ENCODE data around the gene TMEM214. TPM values are rescaled to one million over a fixed set of nuclear protein-coding genes. Genes with fewer than 3 reads are reported as not detected.

Gene TMEM214
- total RNA-seq, 1 experiment from 2014 or later, result 85.0 TPM

DNA sequence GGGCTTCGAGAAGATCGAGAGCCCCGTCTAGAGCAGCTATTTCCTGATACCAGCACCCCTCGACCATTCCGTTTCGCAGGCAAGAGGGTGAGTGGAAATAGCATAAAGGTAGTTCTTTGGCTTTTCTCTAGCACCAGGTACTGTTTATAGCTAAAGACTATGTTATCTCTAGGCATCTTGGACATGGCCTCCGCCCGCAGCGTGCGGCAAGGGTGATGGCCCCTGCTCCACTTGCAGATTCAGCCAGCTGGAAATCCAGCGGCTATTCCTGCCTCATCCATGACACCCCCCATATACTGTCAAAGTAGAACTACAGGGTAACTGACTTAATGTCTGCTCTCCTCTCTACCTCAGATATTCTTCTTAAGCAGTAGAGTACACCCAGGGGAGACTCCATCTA is 22.0 kb downstream of the TMEM214 start:
- intact Hi-C loops (cut with micrococcal nuclease; ENCODE audit: unreplicated experiment), result no loop called here
- no peaks in the 10 kb centered on the region for H3K27me3 ChIP-seq (replicated peaks; ENCODE audit: control insufficient read depth, insufficient read depth, low read length)
- BruUV-seq (replicated peaks), result no TSS peak
- Mint-ChIP-seq H3K27me3 (ENCODE audit: insufficient read depth, unreplicated experiment) (peaks cover 10% of the 10 kb centered on the region), H3K27ac (ENCODE audit: unreplicated experiment) (no peak overlapping the region), H3K4me1 (ENCODE audit: low read depth, unreplicated experiment) (peaks cover 31% of the 10 kb centered on the region), H3K4me3 (ENCODE audit: unreplicated experiment) (no peak overlapping the region), H3K9me3 (ENCODE audit: unreplicated experiment) (peaks cover 9% of the 10 kb centered on the region), H3K36me3 (ENCODE audit: insufficient read depth, unreplicated experiment) (peaks cover 49% of the 10 kb centered on the region)
- no peak overlapping the region for H3K4me3 ChIP-seq (ENCODE audit: low read depth, low read length)
- TF ChIP-seq, protein P1, sequence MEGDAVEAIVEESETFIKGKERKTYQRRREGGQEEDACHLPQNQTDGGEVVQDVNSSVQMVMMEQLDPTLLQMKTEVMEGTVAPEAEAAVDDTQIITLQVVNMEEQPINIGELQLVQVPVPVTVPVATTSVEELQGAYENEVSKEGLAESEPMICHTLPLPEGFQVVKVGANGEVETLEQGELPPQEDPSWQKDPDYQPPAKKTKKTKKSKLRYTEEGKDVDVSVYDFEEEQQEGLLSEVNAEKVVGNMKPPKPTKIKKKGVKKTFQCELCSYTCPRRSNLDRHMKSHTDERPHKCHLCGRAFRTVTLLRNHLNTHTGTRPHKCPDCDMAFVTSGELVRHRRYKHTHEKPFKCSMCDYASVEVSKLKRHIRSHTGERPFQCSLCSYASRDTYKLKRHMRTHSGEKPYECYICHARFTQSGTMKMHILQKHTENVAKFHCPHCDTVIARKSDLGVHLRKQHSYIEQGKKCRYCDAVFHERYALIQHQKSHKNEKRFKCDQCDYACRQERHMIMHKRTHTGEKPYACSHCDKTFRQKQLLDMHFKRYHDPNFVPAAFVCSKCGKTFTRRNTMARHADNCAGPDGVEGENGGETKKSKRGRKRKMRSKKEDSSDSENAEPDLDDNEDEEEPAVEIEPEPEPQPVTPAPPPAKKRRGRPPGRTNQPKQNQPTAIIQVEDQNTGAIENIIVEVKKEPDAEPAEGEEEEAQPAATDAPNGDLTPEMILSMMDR (IDR thresholded peaks at IDR 0.05; ENCODE audit: insufficient read depth in 1 of 2, low read depth in 1 of 2, low read length in 1 of 2, severe bottlenecking in 1 of 2, unreplicated experiment in 1 of 2), result no peak
- H3K4me1 ChIP-seq, result 0 out of 2 replicates have a peak, but pooled peaks cover 6% of the 10 kb centered on the region
- no peak for DNase-seq
- no peaks in the 10 kb centered on the region for H3K9me3 ChIP-seq
- no peaks in the 10 kb centered on the region for H3K36me3 ChIP-seq (ENCODE audit: control insufficient read depth, insufficient read depth, low read length)
- ChIA-PET POLR2A (no interaction called here), CTCF (no interaction called here)

DNA sequence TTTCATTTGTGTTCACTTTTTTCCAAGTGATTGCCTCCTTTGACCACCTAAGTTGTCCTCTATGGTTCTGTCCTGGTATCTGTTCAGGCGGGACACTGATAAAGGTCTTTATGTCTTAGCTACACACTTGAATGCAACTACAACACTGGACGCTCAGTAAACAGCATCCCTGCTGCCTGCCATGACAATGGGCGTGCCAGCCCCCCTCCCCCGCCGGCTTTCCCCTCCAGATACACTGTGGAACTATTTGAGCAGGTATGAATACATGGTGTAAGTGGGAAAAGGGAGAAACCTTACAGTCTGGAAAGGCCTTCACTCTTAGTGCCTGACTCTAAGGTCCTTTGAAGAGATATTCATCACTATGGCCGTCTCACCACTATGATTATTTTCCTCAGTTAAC is 24.4 kb downstream of the TMEM214 start:
- Mint-ChIP-seq H3K27ac (ENCODE audit: unreplicated experiment) (no peak overlapping the region), H3K9me3 (ENCODE audit: unreplicated experiment) (no peaks in the 10 kb centered on the region), H3K4me3 (ENCODE audit: unreplicated experiment) (no peak overlapping the region), H3K4me1 (ENCODE audit: low read depth, unreplicated experiment) (peaks cover 15% of the 10 kb centered on the region), H3K27me3 (ENCODE audit: insufficient read depth, unreplicated experiment) (no peaks in the 10 kb centered on the region), H3K36me3 (ENCODE audit: insufficient read depth, unreplicated experiment) (peaks cover 38% of the 10 kb centered on the region)
- H3K4me1 ChIP-seq, result 0 out of 2 replicates have a peak, but pooled peaks cover 4% of the 10 kb centered on the region
- intact Hi-C loops (cut with micrococcal nuclease; ENCODE audit: unreplicated experiment), result no loop called here
- TF ChIP-seq, protein P1 (IDR thresholded peaks at IDR 0.05; ENCODE audit: insufficient read depth in 1 of 2, low read depth in 1 of 2, low read length in 1 of 2, severe bottlenecking in 1 of 2, unreplicated experiment in 1 of 2), result no peak
- no peak overlapping the region for H3K4me3 ChIP-seq (ENCODE audit: low read depth, low read length)
- DNase-seq, result no peak
- H3K36me3 ChIP-seq (ENCODE audit: control insufficient read depth, insufficient read depth, low read length), result no peaks in the 10 kb centered on the region
- H3K27me3 ChIP-seq (replicated peaks; ENCODE audit: control insufficient read depth, insufficient read depth, low read length), result no peaks in the 10 kb centered on the region
- BruUV-seq (replicated peaks), result no TSS peak
- no peaks in the 10 kb centered on the region for H3K9me3 ChIP-seq
- ChIA-PET POLR2A (no interaction called here), CTCF (no interaction called here)

DNA sequence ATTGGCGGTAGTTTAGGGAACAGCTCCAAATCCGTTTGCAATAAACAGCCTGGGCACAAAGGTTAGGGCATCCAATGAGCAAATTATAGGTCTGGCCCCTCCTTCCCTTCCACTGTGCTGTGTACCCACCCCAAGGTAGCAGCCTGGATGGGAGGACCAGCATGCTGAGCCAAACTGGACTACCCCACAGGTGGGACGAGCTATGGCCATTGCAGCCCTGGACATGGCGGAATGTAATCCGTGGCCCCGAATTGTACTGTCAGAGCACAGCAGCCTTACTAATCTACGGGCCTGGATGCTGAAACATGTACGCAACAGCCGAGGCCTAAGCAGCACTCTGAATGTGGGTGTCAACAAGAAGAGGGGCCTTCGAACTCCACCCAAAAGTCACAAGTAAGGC is 25.4 kb downstream of the TMEM214 start:
- DNase-seq, result no peak
- Histone ChIP-seq H3K36me3 (ENCODE audit: control insufficient read depth, insufficient read depth, low read length) (no peaks in the 10 kb centered on the region), H3K9me3 (no peaks in the 10 kb centered on the region), H3K27me3 (replicated peaks; ENCODE audit: control insufficient read depth, insufficient read depth, low read length) (no peaks in the 10 kb centered on the region), H3K4me1 (no peaks in the 10 kb centered on the region), H3K4me3 (ENCODE audit: low read depth, low read length) (no peak overlapping the region)
- H3K4me3 Mint-ChIP-seq (ENCODE audit: unreplicated experiment), result no peak overlapping the region
- ChIA-PET POLR2A (no interaction called here), CTCF (no interaction called here)
- peaks cover 10% of the 10 kb centered on the region for H3K4me1 Mint-ChIP-seq (ENCODE audit: low read depth, unreplicated experiment)
- no peaks in the 10 kb centered on the region for H3K9me3 Mint-ChIP-seq (ENCODE audit: unreplicated experiment)
- H3K27ac Mint-ChIP-seq (ENCODE audit: unreplicated experiment), result no peak overlapping the region
- TF ChIP-seq, protein P1 (IDR thresholded peaks at IDR 0.05; ENCODE audit: insufficient read depth in 1 of 2, low read depth in 1 of 2, low read length in 1 of 2, severe bottlenecking in 1 of 2, unreplicated experiment in 1 of 2), result no peak
- peaks cover 47% of the 10 kb centered on the region for H3K36me3 Mint-ChIP-seq (ENCODE audit: insufficient read depth, unreplicated experiment)
- intact Hi-C loops (cut with micrococcal nuclease; ENCODE audit: unreplicated experiment), result no loop called here
- no peaks in the 10 kb centered on the region for H3K27me3 Mint-ChIP-seq (ENCODE audit: insufficient read depth, unreplicated experiment)
- BruUV-seq (replicated peaks), result no TSS peak

All from Caco-2 (cell line).